Measurements from ENCODE around the gene NOL3.
A peak's percentile ranks its signal among the peaks of the same experiment; 100 is the strongest.
"Not testable (repeated sequence)": the region's sequence is repeated elsewhere in the genome, so short reads cannot be mapped to it uniquely, and the experiment has no call there.

Gene NOL3

GRCh38 chr16:67170168-67170948 is at the start of gene NOL3:
NOL3 (plus strand) TSS chr16:67170538.
- DNase-seq = peak; percentile 30

DNA sequence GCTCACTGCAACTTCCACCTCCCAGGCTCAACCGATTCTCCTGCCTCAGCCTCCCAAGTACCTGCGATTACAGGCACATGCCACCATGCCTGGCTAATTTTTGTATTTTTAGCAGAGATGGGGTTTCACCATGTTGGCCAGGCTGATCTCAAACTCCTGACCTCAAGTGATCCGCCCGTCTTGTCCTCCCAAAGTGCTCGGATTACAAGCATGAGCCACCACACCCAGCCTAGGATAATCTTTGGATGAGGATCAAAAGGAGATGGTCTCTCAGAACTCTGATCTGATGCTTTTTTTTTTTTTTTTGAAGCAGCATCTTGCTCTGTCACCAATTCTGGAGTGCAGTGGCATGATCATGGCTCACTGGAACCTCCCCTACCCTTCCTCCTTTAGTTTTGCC is 47.5 kb upstream of the NOL3 start:
- DNase-seq = not testable (repeated sequence)

GRCh38 chr16:67128417-67128816 is 41.9 kb upstream of the NOL3 start:
- no peak for DNase-seq

GRCh38 chr16:67128887-67129286 is 41.5 kb upstream of the NOL3 start:
- no peak for DNase-seq

- DNase-seq = no peak
These were observed 40.9 kb upstream of the NOL3 start for GRCh38 chr16:67129422-67129821.

GRCh38 chr16:67137605-67138004 is 32.7 kb upstream of the NOL3 start:
- no peak for DNase-seq

DNA sequence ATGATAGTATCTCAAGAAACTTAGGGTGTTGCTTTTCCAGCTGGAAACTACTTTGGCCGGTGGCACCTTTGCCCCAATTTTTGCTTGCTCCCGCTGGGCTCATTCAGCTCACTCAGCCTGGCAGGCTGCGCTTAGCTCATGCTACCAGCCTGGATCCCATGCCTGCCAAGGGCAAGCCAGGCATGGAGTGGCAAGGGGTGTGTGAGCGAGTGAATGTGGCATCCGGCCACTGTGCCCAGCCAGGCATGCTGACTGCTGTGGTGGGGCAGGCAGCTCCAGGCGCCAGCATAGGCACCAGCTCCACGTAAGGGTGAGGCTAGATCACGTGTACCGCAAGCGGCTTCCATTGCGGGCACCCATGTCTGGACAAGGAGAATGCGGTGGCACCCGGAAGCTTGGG is 28.9 kb upstream of the NOL3 start:
- DNase-seq = no peak

DNA sequence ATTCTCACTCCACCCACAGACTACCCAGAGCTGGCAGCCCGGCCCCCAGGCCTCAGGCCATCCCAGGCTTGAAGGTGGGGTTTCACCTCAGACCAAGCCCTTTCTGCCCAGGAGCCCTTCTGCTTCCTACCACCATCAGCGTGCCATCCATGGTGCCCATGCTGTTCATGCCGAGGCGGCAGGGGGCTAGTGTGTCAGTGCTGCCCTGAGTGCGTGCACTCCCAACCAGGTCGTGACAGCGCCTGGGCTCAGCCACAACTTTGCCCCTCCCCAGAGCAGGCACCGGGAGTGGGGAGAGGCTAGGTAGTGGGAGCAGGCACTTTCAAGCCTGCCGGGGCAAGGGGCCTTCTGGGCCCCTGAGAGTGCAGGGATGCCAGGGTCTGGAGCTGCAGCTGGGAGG is 28.0 kb upstream of the NOL3 start:
- DNase-seq = no peak

GRCh38 chr16:67144943-67145342 is 25.4 kb upstream of the NOL3 start:
- DNase-seq = no peak

GRCh38 chr16:67145746-67146145 is 24.6 kb upstream of the NOL3 start:
- no peak for DNase-seq

DNA sequence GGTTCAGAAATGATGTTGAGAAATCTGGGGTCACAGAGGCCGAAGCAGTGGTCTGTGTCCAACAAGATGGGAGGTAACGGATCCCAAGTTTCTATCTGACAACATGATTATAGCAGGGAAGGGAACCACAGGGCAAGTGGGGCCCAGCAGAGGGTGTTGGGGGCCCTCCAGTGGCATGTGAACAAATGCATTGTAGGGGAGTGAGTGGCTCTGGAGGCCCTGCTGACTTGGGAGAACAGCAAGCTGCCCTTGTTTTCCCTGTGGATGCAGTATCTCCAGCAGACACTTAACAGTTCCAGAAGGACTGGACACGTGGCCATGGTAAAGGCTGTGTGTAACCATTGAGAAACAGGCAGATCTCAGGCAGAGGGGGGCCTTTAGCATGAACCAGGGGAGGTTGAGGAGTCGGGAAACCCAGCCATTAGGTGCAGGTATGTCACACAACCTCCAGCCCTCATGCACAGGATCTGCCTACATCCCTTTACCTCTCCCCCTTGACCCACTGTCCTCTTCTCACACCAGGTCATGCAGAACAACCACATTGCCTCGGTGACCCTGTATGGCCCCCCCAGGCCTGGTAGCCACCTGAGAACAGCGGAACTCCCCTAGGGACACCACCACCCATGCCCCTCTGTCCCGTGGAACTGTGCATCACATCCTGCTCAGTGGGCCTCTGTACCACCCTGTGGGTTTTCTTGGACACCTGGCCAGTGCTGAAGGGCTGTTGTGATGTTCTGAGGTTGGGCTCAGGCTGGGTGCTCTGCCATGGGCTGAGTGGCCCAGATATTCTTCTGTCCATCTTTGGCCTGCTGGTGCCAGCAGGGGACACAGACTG is 23.6 kb upstream of the NOL3 start:
- DNase-seq = no peak

- no peak for DNase-seq
These were observed 22.7 kb upstream of the NOL3 start for GRCh38 chr16:67147437-67148140.

GRCh38 chr16:67148221-67148620 is 22.1 kb upstream of the NOL3 start:
- no peak for DNase-seq

DNA sequence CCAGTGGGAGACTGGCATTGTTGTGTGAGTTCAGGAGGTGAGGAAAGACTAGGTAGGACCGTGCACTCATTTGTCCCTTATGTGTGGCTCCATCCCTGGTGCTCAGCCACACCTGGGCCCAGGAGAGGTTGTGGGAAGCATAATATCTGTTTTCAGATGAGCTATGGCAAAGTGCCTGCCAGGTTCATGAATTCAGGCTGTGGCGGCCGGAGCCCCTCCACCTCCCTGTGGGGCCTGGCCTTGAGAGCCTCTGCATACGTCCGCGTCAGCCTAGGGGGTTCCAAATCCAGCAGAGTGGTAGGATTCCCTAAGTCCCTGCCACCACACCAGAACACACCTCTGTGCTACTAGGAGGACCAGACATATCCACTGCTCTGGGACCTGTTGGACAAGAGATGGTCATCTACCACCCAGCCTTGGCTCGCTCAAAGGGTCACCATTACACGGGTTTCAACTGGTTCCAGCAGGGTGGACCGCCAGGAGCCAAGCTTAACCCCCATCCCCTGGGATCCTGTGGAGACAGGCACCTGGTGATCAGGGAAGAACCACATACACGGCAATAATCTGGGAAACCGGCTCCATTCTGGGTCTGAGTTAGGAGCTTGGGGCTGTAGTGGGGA is 21.6 kb upstream of the NOL3 start:
- DNase-seq = no peak

DNA sequence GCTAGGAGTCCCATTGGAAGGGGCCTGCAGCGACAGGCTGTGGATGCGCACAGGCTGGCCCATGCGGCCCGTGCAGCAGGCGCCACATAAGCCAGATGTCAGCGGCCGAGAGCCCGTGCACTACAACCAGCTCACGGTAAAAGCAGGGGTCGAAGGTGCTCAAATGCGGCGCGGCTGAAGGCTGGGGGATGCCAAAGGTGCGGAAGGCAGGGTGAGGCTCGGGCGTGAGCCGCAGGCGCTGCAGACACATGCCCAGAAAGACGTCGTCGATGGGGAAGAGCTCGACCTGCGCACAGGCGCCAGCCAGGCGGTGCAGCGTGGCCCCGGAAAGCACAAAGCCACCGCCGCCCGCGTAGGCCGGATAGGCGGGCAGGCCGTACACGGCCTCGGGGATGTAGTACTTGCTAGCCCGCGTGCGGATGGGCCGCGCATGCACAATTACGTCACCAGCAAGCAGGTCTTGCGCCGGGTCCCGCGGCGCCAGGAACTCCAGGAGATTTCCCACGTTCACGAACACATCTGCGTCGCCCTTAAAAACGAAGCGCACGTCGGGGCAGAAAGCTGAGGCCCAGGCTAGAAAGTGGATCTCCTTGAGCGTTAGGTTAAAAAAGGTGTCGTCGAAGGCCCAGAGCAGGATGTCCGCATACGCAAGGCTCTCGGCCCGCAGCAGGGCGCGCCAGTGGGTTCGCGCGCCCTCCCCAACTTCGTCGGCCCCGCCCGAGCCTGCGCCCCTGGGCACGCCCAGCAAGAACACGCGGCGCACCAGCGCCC is 20.9 kb upstream of the NOL3 start:
- DNase-seq = no peak

DNA sequence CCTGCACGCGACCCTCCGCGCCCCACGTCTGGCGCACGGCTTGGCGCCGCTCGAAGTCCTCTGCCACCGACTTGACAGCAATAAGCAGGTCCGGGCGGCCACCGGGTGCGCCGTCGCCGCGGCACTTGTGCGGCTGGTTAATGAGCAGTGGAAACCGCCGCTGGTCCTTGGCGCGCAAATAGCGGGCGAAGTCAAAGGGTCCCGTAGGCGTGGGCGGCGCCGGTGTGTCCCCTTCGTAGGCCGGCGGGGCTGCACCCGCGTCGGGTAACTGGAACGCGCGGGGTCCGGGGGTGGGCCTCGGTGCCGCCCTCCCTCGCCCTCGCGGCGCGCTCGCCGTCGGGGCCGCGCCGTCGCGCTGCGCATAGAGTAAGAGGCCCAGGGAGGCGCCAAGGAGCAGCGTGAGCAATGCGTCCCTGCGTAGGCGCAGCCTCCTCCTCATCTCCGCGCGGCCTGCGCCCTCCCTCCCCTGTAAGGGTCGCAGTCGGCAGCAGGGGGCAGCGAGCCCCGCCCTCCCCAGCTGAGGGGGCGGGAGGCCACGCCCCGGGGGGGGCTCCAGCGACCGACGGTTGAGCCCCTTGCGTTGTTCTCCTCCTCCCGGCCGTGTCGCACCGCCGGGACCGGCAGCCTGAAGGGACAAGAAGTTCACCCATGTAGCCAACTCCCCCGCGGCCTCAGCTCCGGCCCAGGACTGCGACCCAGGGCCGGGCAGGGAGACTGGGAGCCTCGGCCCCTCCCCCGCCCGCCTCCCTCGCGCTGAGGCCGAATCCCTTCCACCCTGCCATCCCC is 20.1 kb upstream of the NOL3 start:
- DNase-seq = peak; percentile 49

DNA sequence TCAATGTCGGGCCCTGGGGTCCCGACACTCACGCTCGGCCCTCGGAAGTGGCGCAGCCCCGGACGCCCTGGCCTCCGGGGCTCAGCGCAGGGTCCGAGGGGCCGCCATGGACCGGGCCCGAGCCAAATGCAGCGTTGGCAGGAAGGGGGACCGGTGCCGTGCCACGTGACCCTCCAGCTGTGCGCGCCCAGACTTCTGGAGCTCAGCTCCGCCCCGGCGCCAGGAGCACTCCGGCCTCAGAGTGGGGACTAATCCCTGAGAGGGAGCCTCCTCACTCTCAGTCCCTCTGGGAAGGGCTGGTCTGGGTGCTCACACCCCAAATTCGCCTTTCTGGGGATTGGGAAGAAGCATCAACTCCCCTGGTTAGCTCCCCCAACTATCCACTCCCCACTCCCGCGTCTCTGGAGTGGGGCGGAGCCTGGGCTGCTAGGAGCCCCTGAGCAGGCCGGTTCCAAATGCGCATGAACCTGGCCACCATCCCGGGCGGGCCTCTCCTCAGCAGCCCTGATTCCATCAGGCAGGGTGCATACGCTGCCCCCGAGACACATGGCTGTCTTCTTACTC is 19.4 kb upstream of the NOL3 start, which contains the start of gene B3GNT9:
B3GNT9 (minus strand) TSS at position 166 of the 564 bp plus-strand sequence. CDS start 513 bp downstream, outside the sequence.
- DNase-seq = no peak

GRCh38 chr16:67151431-67152097 is 18.8 kb upstream of the NOL3 start:
- no peak for DNase-seq

DNA sequence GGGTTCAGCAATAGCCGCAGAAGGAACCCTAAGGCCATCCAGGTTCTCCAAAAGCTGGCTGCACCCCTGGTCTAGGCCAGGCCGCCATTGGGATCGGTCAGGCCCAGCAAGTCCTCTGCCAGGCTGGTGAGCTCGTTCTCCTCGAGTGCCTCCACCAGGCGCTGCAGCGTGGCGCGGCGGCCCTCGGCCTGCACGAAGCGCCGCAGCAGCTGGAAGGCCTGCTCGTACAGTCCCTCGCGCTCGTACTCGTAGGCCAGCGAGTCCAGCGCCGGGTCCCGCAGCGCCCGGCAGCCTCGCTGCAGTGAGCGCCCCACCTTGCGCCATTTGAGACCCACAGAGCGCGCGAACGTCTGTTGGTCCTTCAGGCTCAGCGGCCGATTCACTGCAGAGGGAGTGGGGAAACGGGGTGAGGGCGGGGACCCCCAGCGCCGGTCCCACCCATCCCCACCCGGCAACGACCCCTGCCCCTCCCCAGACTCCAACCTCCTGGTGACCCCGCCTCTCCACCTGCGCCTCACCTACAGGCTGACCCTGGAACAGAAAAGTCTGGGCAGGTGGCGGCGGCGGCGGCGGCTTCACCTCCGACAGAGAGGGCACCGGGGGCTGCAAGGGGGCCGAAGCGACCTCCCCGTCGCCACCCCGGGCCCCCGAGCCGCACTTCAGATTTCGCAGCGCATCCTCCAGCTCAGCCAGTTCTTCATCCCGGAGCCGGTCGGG is 15.6 kb upstream of the NOL3 start:
- no peak for DNase-seq

Data from stimulated activated CD4-positive, alpha-beta T cell treated with anti-CD3 and anti-CD28 coated beads, Interleukin-4, amount 100 ng/mL, for 24 hours (primary cell).